HFF-Myc (cell line): ENCODE measurements around the gene LRIG1.

Experiments used
- DNase-seq: peaks from one replicate; pipeline ENCODE4 v3.0.0-alpha.2; 2011; ENCODE audit warnings: low read depth; ENCODE audit errors: extremely low read depth
- H3K4me3 ChIP-seq: replicated peaks from 2 replicates; pipeline ENCODE4 v1.5.1; 2011; ENCODE audit warnings: low read depth, mild to moderate bottlenecking, control low read depth, low read length
- CTCF ChIP-seq: IDR thresholded peaks from 2 replicates; pipeline ENCODE4 v1.5.1; 2012; ENCODE audit warnings: mild to moderate bottlenecking, low read depth, low read length, control low read depth; ENCODE audit errors: missing control alignments

LRIG1 gene

GRCh38 chr3:66353039-66353438 lies 147.8 kb downstream of the LRIG1 start:
- TF ChIP-seq CTCF, result no peak
- H3K4me3 ChIP-seq, result no peak overlapping the region
- no peak for DNase-seq

- no peak overlapping the region for H3K4me3 ChIP-seq
- no peak for DNase-seq
- TF ChIP-seq CTCF, result no peak
Measured at GRCh38 chr3:66350601-66351000, 150.2 kb downstream of the LRIG1 start.

GRCh38 chr3:66348704-66349103 lies 152.1 kb downstream of the LRIG1 start:
- no peak overlapping the region for H3K4me3 ChIP-seq
- DNase-seq, result no peak
- no peak for TF ChIP-seq CTCF

- no peak for TF ChIP-seq CTCF
- no peak overlapping the region for H3K4me3 ChIP-seq
- DNase-seq, result no peak
Measured at GRCh38 chr3:66344848-66345578, 155.8 kb downstream of the LRIG1 start.

- no peak for DNase-seq
- TF ChIP-seq CTCF, result no peak
- H3K4me3 ChIP-seq, result no peak overlapping the region
Measured at GRCh38 chr3:66344391-66344811, 156.4 kb downstream of the LRIG1 start.

- no peak for TF ChIP-seq CTCF
- DNase-seq, result peak; percentile 72
- no peak overlapping the region for H3K4me3 ChIP-seq
Measured at GRCh38 chr3:66342717-66343356, 158.0 kb downstream of the LRIG1 start.
